IMR-90 (cell line): ENCODE measurements around the gene BRINP3. TPM values are rescaled to one million over a fixed set of nuclear protein-coding genes. Genes with fewer than 3 reads are reported as not detected.
A peak's percentile ranks its signal among the peaks of the same experiment; 100 is the strongest.

Source experiments
- ATAC-seq: fragments of 200-7000 bp; cut with Tn5 transposase; 2 replicates; pipeline ENCODE4 v1.9.1; 2020; ENCODE audit warnings: low read depth, mild to moderate bottlenecking, moderate library complexity
- BruUV-seq: library from RNA; stranded (reverse); fragments of 400-500 nt; replicated peaks from 2 replicates; lab custom pipeline; 2021; lab: Mats Ljungman, UMichigan
- CTCF ChIA-PET: fragments of 300-600 bp; formaldehyde crosslinking; extraction: SDS; loops from one replicate; lab custom pipeline; 2021; ENCODE audit warnings: antibody characterized with exemption; lab: Yijun Ruan, JAX
- POLR2A ChIA-PET: fragments of 300-600 bp; sonication (Branson Sonifier 250); formaldehyde crosslinking; loops from one replicate; lab custom pipeline; 2022; ENCODE audit warnings: antibody characterized with exemption; ENCODE audit not compliant: unreplicated experiment; lab: Charles Lee
- DNase-seq: peaks from one replicate; pipeline ENCODE4 v3.0.0; 2013
- H2AFZ ChIP-seq: replicated peaks from 2 replicates; pipeline ENCODE3; 2013; ENCODE audit warnings: low read length, mild to moderate bottlenecking; ENCODE audit not compliant: poor library complexity
- H2AK5ac ChIP-seq: 2 replicates; pipeline ENCODE4 v1.6.1; 2013; ENCODE audit warnings: low read depth, low read length, inconsistent platforms
- H2AK9ac ChIP-seq: replicated peaks from 2 replicates; pipeline ENCODE3; 2013; ENCODE audit warnings: mild to moderate bottlenecking, low read depth, low read length, moderate library complexity; ENCODE audit not compliant: poor library complexity
- H2BK120ac ChIP-seq: 2 replicates; pipeline ENCODE4 v1.6.1; 2013; ENCODE audit warnings: low read depth, low read length, inconsistent platforms
- H2BK15ac ChIP-seq: 3 replicates; pipeline ENCODE4 v1.6.1; 2013; ENCODE audit warnings: low read depth, low read length, inconsistent platforms
- H2BK20ac ChIP-seq: 2 replicates; pipeline ENCODE4 v1.6.1; 2013; ENCODE audit warnings: low read depth, mild to moderate bottlenecking, inconsistent platforms, low read length, moderate library complexity
- H2BK5ac ChIP-seq: 2 replicates; pipeline ENCODE4 v1.6.1; 2013; ENCODE audit warnings: mild to moderate bottlenecking, low read depth, low read length, inconsistent platforms; ENCODE audit not compliant: poor library complexity, severe bottlenecking
- H3K14ac ChIP-seq: replicated peaks from 2 replicates; pipeline ENCODE4 v1.6.1; 2013; ENCODE audit warnings: low read depth, low read length, inconsistent platforms
- H3K18ac ChIP-seq: 2 replicates; pipeline ENCODE4 v1.6.1; 2013; ENCODE audit warnings: low read depth, low read length, control low read depth
- H3K23ac ChIP-seq: 2 replicates; pipeline ENCODE4 v1.6.1; 2013; ENCODE audit warnings: low read depth, low read length, inconsistent platforms
- H3K27ac ChIP-seq: 2 replicates; pipeline ENCODE4 v1.5.1; 2013; ENCODE audit warnings: mild to moderate bottlenecking, control low read depth, low read length; ENCODE audit not compliant: insufficient read depth
- H3K27me3 ChIP-seq: 2 replicates; pipeline ENCODE4 v1.6.1; 2013; ENCODE audit warnings: low read length; ENCODE audit not compliant: control insufficient read depth, insufficient read depth
- H3K36me3 ChIP-seq: 2 replicates; pipeline ENCODE4 v1.6.1; 2013; ENCODE audit warnings: low read length, mixed read lengths; ENCODE audit not compliant: control insufficient read depth, insufficient read depth
- H3K4ac ChIP-seq: 2 replicates; pipeline ENCODE4 v1.6.1; 2013; ENCODE audit warnings: low read depth, low read length, inconsistent platforms
- H3K4me1 ChIP-seq: 2 replicates; pipeline ENCODE4 v1.6.1; 2013; ENCODE audit warnings: low read length, mixed read lengths; ENCODE audit not compliant: control insufficient read depth, insufficient read depth
- H3K4me2 ChIP-seq: 2 replicates; pipeline ENCODE4 v1.6.1; 2013; ENCODE audit warnings: low read depth, mild to moderate bottlenecking, control low read depth, low read length, moderate library complexity
- H3K4me3 ChIP-seq: 2 replicates; pipeline ENCODE4 v1.5.1; 2013; ENCODE audit warnings: low read depth, mild to moderate bottlenecking, control low read depth, low read length, moderate library complexity; ENCODE audit not compliant: insufficient read depth
- H3K56ac ChIP-seq: 2 replicates; pipeline ENCODE4 v1.6.1; 2013; ENCODE audit warnings: low read length, inconsistent platforms; ENCODE audit not compliant: insufficient read depth; ENCODE audit errors: extremely low read depth
- H3K79me1 ChIP-seq, 2 experiments: 2 replicates each; pipeline ENCODE4 v1.6.1; 2013; ENCODE audit warnings: low read length in 2 of 2, inconsistent platforms in 1 of 2, low read depth in 1 of 2
- H3K9ac ChIP-seq: 2 replicates; pipeline ENCODE4 v1.6.1; 2013; ENCODE audit warnings: low read depth, low read length, control low read depth
- H3K9me1 ChIP-seq: 2 replicates; pipeline ENCODE4 v1.6.1; 2013; ENCODE audit warnings: low read length, inconsistent platforms; ENCODE audit not compliant: insufficient read depth
- H3K9me3 ChIP-seq: 2 replicates; pipeline ENCODE4 v1.6.1; 2013; ENCODE audit warnings: low read length; ENCODE audit not compliant: control insufficient read depth, insufficient read depth
- H4K20me1 ChIP-seq: 2 replicates; pipeline ENCODE4 v1.6.1; 2013; ENCODE audit warnings: low read length, inconsistent platforms; ENCODE audit not compliant: insufficient read depth
- H4K5ac ChIP-seq: 2 replicates; pipeline ENCODE4 v1.6.1; 2013; ENCODE audit warnings: mild to moderate bottlenecking, low read depth, low read length, control low read depth
- H4K8ac ChIP-seq, 2 experiments: 2 replicates each; pipeline ENCODE4 v1.6.1; 2013; ENCODE audit warnings: low read depth in 2 of 2, low read length in 2 of 2, control low read depth in 1 of 2, inconsistent platforms in 1 of 2
- H4K91ac ChIP-seq: 2 replicates; pipeline ENCODE4 v1.6.1; 2013; ENCODE audit warnings: low read depth, low read length, inconsistent platforms; ENCODE audit not compliant: insufficient read depth
- CEBPB ChIP-seq: IDR thresholded peaks from 2 replicates; pipeline ENCODE4 v1.6.1; 2012; ENCODE audit warnings: low read depth, low read length, improper control_type of control experiment
- CHD1 ChIP-seq: IDR thresholded peaks from 2 replicates; pipeline ENCODE4 v1.6.1; 2012; ENCODE audit warnings: low read depth, low read length, improper control_type of control experiment
- FOS ChIP-seq: fragments of 150-350 bp; IDR thresholded peaks from 2 replicates; pipeline ENCODE4 v1.6.1; 2016; ENCODE audit warnings: low read depth, low read length
- MAZ ChIP-seq: IDR thresholded peaks from 2 replicates; pipeline ENCODE4 v1.6.1; 2012; ENCODE audit warnings: low read depth, mild to moderate bottlenecking, low read length, improper control_type of control experiment, moderate library complexity, borderline replicate concordance
- MXI1 ChIP-seq: IDR thresholded peaks from 2 replicates; pipeline ENCODE4 v1.6.1; 2012; ENCODE audit warnings: low read depth, mild to moderate bottlenecking, low read length, moderate library complexity, borderline replicate concordance
- RCOR1 ChIP-seq: IDR thresholded peaks from 2 replicates; pipeline ENCODE4 v1.6.1; 2012; ENCODE audit warnings: mild to moderate bottlenecking, low read length, improper control_type of control experiment; ENCODE audit not compliant: insufficient replicate concordance
- SMC3 ChIP-seq: fragments of 150-350 bp; IDR thresholded peaks from 2 replicates; pipeline ENCODE4 v1.6.1; 2016; ENCODE audit warnings: low read depth, mild to moderate bottlenecking, antibody characterized with exemption, low read length, moderate library complexity
- WGBS, 2 experiments: methylation state at CpG; one replicate each; pipeline versions ENCODE4 v1.1.5 to v1.1.7; 2013; ENCODE audit warnings: missing lambda C conversion rate in 2 of 2; ENCODE audit not compliant: insufficient read length in 1 of 2; ENCODE audit errors: extremely low coverage in 2 of 2; 5-methylcytosine and 5-hydroxymethylcytosine counted together
- dilution Hi-C: fragments of 300-500 bp; cut with HindIII; formaldehyde crosslinking; loops from one replicate; pipeline ENCODE4 v1.14.3; 2018; ENCODE audit warnings: low sequenced_read_pairs; ENCODE audit not compliant: unreplicated experiment
- in situ Hi-C: fragments of 300-500 bp; cut with MboI; formaldehyde crosslinking; loops from 3 replicates; pipeline ENCODE4 v1.14.3; 2019; ENCODE audit warnings: low sequenced_read_pairs, inconsistent platforms, mixed read lengths
- intact Hi-C: fragments of 100-400 bp; cut with micrococcal nuclease; formaldehyde crosslinking; loops from 2 replicates; pipeline ENCODE4 v1.10.0; 2022
- polyA plus RNA-seq, 3 experiments: library from polyadenylated mRNA; depleted of rRNA; stranded (reverse); fragments of >200 nt; gene quantifications; 2 replicates each; pipeline ENCODE4 v1.2.3, GENCODE V29; 2012; ENCODE audit warnings: low replicate concordance in 1 of 3
- total RNA-seq: library from RNA; depleted of rRNA; stranded (reverse); fragments of >200 nt; gene quantifications from 2 replicates; pipeline ENCODE4 v1.2.3, GENCODE V29; 2012

BRINP3 gene
- total and polyA plus RNA-seq, 2 of the 4 experiments (the other 2 are of a cell fraction) = 0.15 to 0.36 TPM

DNA sequence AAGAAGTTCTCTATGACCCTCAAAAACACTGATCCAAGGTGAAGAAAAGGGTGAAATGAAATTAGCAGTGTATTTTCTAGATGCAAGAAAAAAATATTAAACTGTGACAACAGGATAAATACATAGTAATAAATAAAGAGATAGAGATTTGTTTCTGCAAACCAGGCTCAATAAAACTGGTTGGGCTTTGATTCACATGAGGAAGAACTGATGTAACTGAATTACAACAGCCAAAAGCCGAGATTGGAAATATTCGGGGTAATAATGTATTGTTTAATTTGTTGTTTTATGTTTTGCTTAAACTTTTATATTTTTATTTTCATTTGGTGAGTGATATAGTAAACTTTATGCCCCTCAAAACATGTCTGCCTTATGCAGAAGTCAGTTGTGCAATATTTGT lies 285.0 kb downstream of the BRINP3 start:
- dilution Hi-C loops = no loop called here
- H2BK20ac ChIP-seq = no peak overlapping the region
- intact Hi-C loops = no loop called here
- no peaks in the 10 kb centered on the region for H3K9me3 ChIP-seq
- H2AK5ac ChIP-seq = no peak overlapping the region
- no peak for TF ChIP-seq FOS
- no peak for TF ChIP-seq MXI1
- TF ChIP-seq RCOR1 = no peak
- TF ChIP-seq MAZ = no peak
- TF ChIP-seq SMC3 = no peak
- TF ChIP-seq CHD1 = no peak
- peak; percentile 24; the same call in 1 of the 2 replicates for TF ChIP-seq CEBPB
- no TSS peak for BruUV-seq
- no peaks in the 10 kb centered on the region for H3K27me3 ChIP-seq
- H3K4me2 ChIP-seq = no peak overlapping the region
- H4K8ac ChIP-seq = no peak overlapping the region
- in situ Hi-C loops = no loop called here
- H3K9ac ChIP-seq = no peak overlapping the region
- no peaks in the 10 kb centered on the region for H3K9me1 ChIP-seq
- no peak overlapping the region for H4K5ac ChIP-seq
- H3K27ac ChIP-seq = no peak overlapping the region
- no peaks in the 10 kb centered on the region for H3K36me3 ChIP-seq
- H3K14ac ChIP-seq = no peak overlapping the region
- H2BK15ac ChIP-seq = no peak overlapping the region
- no peak overlapping the region for H3K4me3 ChIP-seq
- ChIA-PET CTCF (no interaction called here), POLR2A (no interaction called here)
- no peak overlapping the region for H3K4ac ChIP-seq
- no CpG with 5 or more reads among the region's 2 CpGs for WGBS, 2 experiments
- H3K18ac ChIP-seq = no peak overlapping the region
- H4K91ac ChIP-seq = no peak overlapping the region
- H3K79me1 ChIP-seq = no peaks in the 10 kb centered on the region
- H2BK120ac ChIP-seq = no peak overlapping the region
- DNase-seq (no peak), ATAC-seq (no peak)
- H2AFZ ChIP-seq = no peak overlapping the region
- no peaks in the 10 kb centered on the region for H3K4me1 ChIP-seq
- no peak overlapping the region for H2BK5ac ChIP-seq
- H4K20me1 ChIP-seq = no peaks in the 10 kb centered on the region
- H3K23ac ChIP-seq = no peak overlapping the region
- H3K56ac ChIP-seq = no peak overlapping the region
- no peak overlapping the region for H2AK9ac ChIP-seq
